Stimulated activated CD4-positive, alpha-beta T cell treated with anti-CD3 and anti-CD28 coated beads, TNF-alpha, amount 100 ng/mL, for 1 hour (primary cell): ENCODE data around the gene HOXB8.

Experiments
- DNase-seq, 3 donors: peaks; one replicate each; pipeline ENCODE4 v3.0.0-alpha.2; 2020; ENCODE audit warnings: low read depth in 3 of 3, low spot score in 1 of 3

HOXB8 gene

GRCh38 chr17:48637323-48638260 is 22.5 kb upstream of the HOXB8 start:
- DNase-seq, result no peak

- peak in 1 of 3 donors; percentile 45 for DNase-seq
Measured at GRCh38 chr17:48636177-48637018, 21.3 kb upstream of the HOXB8 start.

- DNase-seq, result no peak
Measured at GRCh38 chr17:48634493-48635208, 19.6 kb upstream of the HOXB8 start.

- no peak for DNase-seq
Measured at GRCh38 chr17:48633266-48633677, 18.2 kb upstream of the HOXB8 start.

- DNase-seq, result no peak
Measured at GRCh38 chr17:48632579-48633265, 17.6 kb upstream of the HOXB8 start.

GRCh38 chr17:48631693-48632578 is 16.8 kb upstream of the HOXB8 start:
- no peak for DNase-seq

GRCh38 chr17:48630925-48631692 is 16.0 kb upstream of the HOXB8 start:
- no peak for DNase-seq

GRCh38 chr17:48630009-48630924 is 15.2 kb upstream of the HOXB8 start:
- DNase-seq, result no peak

- no peak for DNase-seq
Measured at GRCh38 chr17:48629411-48629759, 14.3 kb upstream of the HOXB8 start.

GRCh38 chr17:48628649-48629410 is 13.7 kb upstream of the HOXB8 start:
- DNase-seq, result no peak

GRCh38 chr17:48627623-48628521 is 12.8 kb upstream of the HOXB8 start:
- DNase-seq, result no peak

GRCh38 chr17:48627118-48627597 is 12.1 kb upstream of the HOXB8 start:
- no peak for DNase-seq

GRCh38 chr17:48626245-48627117 is 11.4 kb upstream of the HOXB8 start, which contains the start of gene HOXB9:
Gene HOXB9 (minus strand): TSS chr17:48626358. CDS start chr17:48626269, 89 bp downstream.
- peak in 1 of 3 donors; percentile 39 for DNase-seq

GRCh38 chr17:48625495-48626244 is 10.6 kb upstream of the HOXB8 start:
- peak in 1 of 3 donors; percentile 39 for DNase-seq
